Activated naive CD4-positive, alpha-beta T cell treated with anti-CD3 and anti-CD28 coated beads, Interleukin-2, amount 50 U/mL, for 24 hours (primary cell): ENCODE results near the gene ZNF236.
"Not testable (repeated sequence)": the region's sequence is repeated elsewhere in the genome, so short reads cannot be mapped to it uniquely, and the experiment has no call there.

ENCODE experiments used
- H3K27ac Mint-ChIP-seq: one replicate; pipeline ENCODE4 v1.8.0; 2021; ENCODE audit warnings: mild to moderate bottlenecking, mixed read lengths
- H3K27me3 Mint-ChIP-seq: one replicate; pipeline ENCODE4 v1.8.0; 2021; ENCODE audit warnings: mixed read lengths
- H3K36me3 Mint-ChIP-seq: one replicate; pipeline ENCODE4 v1.8.0; 2021; ENCODE audit warnings: mixed read lengths
- H3K4me1 Mint-ChIP-seq: one replicate; pipeline ENCODE4 v1.8.0; 2021; ENCODE audit warnings: mixed read lengths
- H3K4me3 Mint-ChIP-seq: one replicate; pipeline ENCODE4 v1.8.0; 2021; ENCODE audit warnings: mild to moderate bottlenecking, mixed read lengths
- H3K9me3 Mint-ChIP-seq: one replicate; pipeline ENCODE4 v1.8.0; 2021; ENCODE audit warnings: mixed read lengths

Gene ZNF236

DNA sequence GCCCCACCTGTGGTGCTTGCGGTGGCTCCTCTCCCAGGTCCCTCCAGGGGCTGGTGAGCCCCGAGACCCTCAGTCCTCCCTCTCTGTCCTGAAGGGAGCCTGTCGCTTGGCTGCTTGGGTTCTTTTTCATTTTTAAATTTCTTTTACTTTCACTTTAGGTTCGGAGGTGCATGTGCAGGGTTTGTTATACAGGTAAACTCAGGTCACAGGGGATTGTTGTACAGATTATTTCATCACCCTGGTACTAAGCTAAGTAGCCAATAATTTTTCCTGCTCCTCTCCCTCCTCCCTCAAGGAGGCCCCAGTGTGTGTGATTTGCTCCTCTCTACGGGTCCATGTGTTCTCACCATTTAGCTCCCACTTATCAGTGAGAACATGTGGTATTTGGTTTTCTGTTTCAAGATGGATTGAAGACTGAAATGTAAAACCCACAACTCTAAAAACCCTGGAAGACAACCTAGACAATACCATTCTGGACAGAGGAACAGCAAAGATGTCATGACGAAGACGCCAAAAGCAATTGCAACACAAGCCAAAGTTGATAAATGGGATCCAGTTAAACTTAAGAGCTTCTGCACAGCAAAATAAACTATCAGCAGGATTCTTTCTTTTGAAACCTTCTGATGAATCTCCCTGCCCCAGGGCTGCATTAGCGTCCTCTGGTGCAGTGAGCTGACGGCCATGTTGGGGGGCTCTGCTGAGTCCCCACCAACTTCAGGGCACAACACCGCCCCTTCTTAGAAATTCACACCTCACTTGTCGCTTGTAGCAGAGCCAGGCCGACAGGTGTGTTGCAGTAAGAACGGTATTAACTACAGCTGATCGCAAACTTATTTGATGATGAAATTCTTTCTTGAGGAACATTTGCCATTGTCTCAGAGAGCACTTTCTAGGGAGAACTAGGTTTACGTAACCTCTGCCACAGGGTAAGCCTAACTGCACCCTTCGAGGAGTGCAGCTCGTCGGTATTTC lies 135.3 kb downstream of the ZNF236 start:
- Mint-ChIP-seq H3K4me3 (no peak overlapping the region), H3K4me1 (peaks cover 11% of the 10 kb centered on the region), H3K27ac (no peak overlapping the region), H3K27me3 (no peaks in the 10 kb centered on the region), H3K36me3 (peaks cover 28% of the 10 kb centered on the region), H3K9me3 (peaks cover 6% of the 10 kb centered on the region)

DNA sequence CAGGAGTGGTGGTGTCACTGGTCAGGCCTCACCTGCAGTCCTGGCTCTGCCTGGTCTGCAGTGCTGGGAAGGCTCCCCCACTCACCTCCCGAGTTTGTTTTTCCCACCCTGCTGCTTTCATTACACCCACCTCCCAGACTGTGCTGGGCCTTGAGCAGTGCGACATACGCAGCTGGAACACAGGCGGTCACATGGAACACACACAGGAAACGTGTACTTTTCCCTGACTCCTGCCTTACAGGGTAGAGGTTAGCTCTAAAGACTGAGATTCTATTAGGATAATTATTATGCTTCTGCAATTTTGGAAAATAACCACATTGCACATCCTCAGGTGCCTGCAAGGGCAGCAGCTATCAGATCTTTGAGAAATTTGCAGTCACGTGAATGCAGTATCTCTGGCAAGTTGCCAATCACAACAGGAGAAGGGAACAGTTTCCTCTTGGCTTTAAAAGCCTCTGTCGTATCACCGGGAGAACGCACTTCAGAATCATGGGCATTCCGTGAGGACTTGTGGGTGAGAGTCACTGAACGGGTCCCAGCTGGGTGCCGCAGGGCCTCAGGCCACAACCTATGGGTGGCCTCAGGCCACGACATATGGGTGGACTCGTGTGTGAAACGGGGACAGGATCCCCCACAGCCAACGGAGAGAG lies 136.5 kb downstream of the ZNF236 start:
- H3K4me1 Mint-ChIP-seq = peaks cover 23% of the 10 kb centered on the region
- H3K27me3 Mint-ChIP-seq = no peaks in the 10 kb centered on the region
- H3K9me3 Mint-ChIP-seq = peaks cover 6% of the 10 kb centered on the region
- peaks cover 28% of the 10 kb centered on the region for H3K36me3 Mint-ChIP-seq
- H3K27ac Mint-ChIP-seq = no peak overlapping the region
- no peak overlapping the region for H3K4me3 Mint-ChIP-seq

- Mint-ChIP-seq H3K9me3 (peaks cover 6% of the 10 kb centered on the region), H3K4me3 (no peak overlapping the region), H3K4me1 (peaks cover 29% of the 10 kb centered on the region), H3K36me3 (peaks cover 32% of the 10 kb centered on the region), H3K27ac (no peak overlapping the region), H3K27me3 (no peaks in the 10 kb centered on the region)
Observed at GRCh38 chr18:76959605-76960004, 137.2 kb downstream of the ZNF236 start.

- H3K4me1 Mint-ChIP-seq = peaks cover 36% of the 10 kb centered on the region
- H3K27me3 Mint-ChIP-seq = no peaks in the 10 kb centered on the region
- peaks cover 6% of the 10 kb centered on the region for H3K9me3 Mint-ChIP-seq
- no peak overlapping the region for H3K27ac Mint-ChIP-seq
- H3K36me3 Mint-ChIP-seq = peaks cover 35% of the 10 kb centered on the region
- no peak overlapping the region for H3K4me3 Mint-ChIP-seq
Observed at GRCh38 chr18:76960528-76961035, 138.2 kb downstream of the ZNF236 start.

DNA sequence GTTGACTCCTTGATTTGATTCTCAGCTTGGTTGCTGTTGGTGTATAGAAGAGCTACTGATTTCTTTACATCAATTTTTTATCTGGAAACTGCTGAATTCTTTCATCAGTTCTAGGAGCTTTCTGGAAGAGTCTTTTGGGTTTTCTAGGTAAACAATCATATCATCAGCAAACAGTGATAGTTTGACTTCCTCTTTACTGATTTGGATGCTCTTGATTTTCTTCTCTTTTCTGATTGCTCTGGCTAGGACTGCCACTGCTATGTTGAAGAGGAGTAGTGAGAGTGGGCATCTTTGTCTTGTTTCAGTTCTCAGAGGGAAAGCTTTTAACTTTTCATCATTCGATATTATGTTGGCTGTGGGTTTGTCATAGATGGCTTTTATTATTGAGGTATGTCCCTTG lies 140.5 kb downstream of the ZNF236 start:
- H3K9me3 Mint-ChIP-seq = peaks cover 6% of the 10 kb centered on the region
- no peak overlapping the region for H3K4me3 Mint-ChIP-seq
- no peak overlapping the region for H3K27ac Mint-ChIP-seq
- peaks cover 35% of the 10 kb centered on the region for H3K36me3 Mint-ChIP-seq
- peaks cover 36% of the 10 kb centered on the region for H3K4me1 Mint-ChIP-seq
- no peaks in the 10 kb centered on the region for H3K27me3 Mint-ChIP-seq

GRCh38 chr18:76963936-76964335 lies 141.6 kb downstream of the ZNF236 start:
- Mint-ChIP-seq H3K27me3 (no peaks in the 10 kb centered on the region), H3K4me1 (peaks cover 36% of the 10 kb centered on the region), H3K9me3 (peaks cover 6% of the 10 kb centered on the region), H3K4me3 (no peak overlapping the region), H3K27ac (no peak overlapping the region), H3K36me3 (peaks cover 35% of the 10 kb centered on the region)

- not testable (repeated sequence) for H3K9me3 Mint-ChIP-seq, H3K27me3 Mint-ChIP-seq, H3K27ac Mint-ChIP-seq, H3K4me3 Mint-ChIP-seq
- Mint-ChIP-seq H3K4me1 (peaks cover 36% of the 10 kb centered on the region), H3K36me3 (peaks cover 23% of the 10 kb centered on the region)
Observed at GRCh38 chr18:76965555-76966151, 143.3 kb downstream of the ZNF236 start.

DNA sequence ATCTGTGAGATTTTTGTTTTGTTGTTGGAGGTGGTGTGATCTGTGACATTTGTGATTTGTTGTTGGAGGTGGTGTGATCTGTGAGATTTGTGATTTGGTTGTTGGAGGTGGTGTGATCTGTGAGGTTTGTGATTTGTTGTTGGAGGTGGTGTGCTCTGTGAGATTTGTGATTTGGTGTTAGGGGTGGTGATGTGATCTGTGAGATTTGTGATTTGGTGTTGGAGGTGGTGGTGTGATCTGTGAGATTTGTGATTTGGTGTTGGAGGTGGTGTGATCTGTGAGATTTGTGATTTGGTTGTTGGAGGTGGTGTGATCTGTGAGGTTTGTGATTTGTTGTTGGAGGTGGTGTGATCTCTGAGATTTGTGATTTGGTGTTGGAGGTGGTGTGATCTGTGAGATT lies 144.9 kb downstream of the ZNF236 start:
- Mint-ChIP-seq H3K4me1 (peaks cover 37% of the 10 kb centered on the region), H3K36me3 (peaks cover 10% of the 10 kb centered on the region)
- not testable (repeated sequence) for H3K4me3 Mint-ChIP-seq, H3K27me3 Mint-ChIP-seq, H3K9me3 Mint-ChIP-seq, H3K27ac Mint-ChIP-seq

DNA sequence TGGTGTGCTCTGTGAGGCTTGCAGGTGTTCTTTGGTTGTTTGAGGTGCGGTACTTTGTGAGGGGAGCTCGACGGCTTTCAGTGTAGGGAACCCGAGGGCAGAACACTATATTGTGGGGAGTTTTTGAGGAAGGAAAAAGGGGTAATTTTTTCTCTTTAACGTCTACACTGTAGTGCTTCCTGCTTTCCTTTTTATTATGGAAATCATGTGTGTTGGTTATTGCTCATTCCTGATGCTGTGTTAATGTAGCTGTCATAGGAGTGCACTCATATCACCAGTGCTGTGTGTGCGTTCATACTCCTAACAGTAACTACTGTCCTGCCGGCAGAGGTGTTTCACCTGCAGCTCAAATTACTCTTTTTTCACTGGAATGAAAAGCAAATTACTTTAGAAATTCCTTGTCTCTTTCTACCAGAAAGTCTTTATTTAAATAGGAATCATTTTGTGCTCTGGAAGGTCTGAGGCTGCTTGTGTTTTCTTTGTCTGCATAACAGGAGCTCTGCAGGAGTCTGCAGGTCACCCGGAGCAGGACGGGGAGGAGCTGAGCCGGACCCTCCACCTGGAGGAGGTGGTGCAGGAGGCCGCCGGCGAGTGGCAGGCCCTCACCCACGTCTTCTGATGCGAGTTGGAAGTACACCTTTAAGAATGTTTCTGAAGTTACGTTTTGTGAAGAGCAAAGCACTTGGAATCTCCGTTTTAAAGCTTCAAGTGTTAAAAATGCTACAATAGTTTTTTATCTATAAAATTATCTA lies 145.5 kb downstream of the ZNF236 start:
- H3K9me3 Mint-ChIP-seq = no peaks in the 10 kb centered on the region
- peaks cover 31% of the 10 kb centered on the region for H3K4me1 Mint-ChIP-seq
- no peak overlapping the region for H3K27ac Mint-ChIP-seq

DNA sequence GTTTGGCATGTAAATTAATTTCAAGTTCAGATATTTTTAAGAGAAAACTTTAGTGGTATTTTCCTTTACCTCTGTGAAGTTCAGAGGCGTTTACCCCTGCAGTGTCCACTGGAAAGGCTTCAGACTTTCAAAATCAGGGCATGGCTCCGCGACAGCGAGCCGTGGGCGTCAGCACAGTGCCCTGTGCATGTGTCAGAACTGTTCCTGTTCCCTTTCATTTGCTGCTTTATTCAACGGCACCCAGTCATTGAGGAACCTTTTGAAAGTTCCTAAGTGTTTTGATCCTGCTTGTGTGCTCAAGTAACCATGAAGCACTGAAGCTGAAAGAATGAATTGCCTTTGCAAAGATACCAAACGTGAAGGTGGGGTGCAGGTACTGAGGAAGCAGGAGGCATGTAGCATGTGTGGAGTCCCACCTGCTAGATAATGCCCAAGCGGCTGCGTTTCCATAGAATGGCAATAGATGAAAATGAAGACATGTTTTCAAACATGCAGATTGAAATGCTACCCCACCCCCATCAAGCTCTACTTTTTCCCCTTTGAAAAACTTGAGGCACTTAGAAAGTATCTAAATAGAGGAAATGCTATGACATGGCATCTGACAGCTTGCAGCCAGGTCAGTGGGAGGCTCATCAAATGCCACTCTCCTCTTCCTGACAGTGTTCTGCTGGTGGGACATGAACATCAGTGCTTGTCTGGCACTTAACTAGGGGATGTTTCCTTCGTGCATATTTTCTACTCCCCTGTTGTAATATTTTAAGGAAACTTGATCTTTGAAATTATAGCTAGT lies 148.6 kb downstream of the ZNF236 start:
- Mint-ChIP-seq H3K27ac (no peak overlapping the region), H3K4me3 (no peak overlapping the region)

More for the DNA sequence above, 145.5 kb downstream of the ZNF236 start:
- H3K4me3 Mint-ChIP-seq = no peak overlapping the region
- no peaks in the 10 kb centered on the region for H3K27me3 Mint-ChIP-seq
- peaks cover 7% of the 10 kb centered on the region for H3K36me3 Mint-ChIP-seq

DNA sequence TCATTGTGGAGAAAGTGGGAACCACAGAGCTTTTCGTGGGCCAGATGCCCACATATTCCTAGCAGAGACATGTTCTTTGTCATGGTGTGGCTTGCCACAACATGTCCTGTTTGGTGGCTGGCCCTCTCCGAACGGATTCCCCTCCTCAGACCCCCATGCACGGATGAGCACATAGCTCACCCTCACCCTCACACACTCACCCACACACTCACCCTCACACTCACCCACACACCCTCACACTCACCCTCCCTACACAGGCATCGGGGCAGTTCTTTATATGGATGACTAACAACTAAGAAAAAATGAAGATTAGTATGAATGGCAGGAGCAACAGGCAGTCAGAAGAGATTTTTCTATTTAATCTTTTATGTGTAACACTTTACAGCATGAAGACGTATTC lies 149.9 kb downstream of the ZNF236 start:
- Mint-ChIP-seq H3K27ac (peak overlapping the region; percentile 32), H3K9me3 (no peaks in the 10 kb centered on the region), H3K4me1 (peaks cover 9% of the 10 kb centered on the region), H3K36me3 (peaks cover 1% of the 10 kb centered on the region), H3K27me3 (no peaks in the 10 kb centered on the region), H3K4me3 (no peak overlapping the region)

More for the DNA sequence above, 148.6 kb downstream of the ZNF236 start:
- Mint-ChIP-seq H3K27me3 (no peaks in the 10 kb centered on the region), H3K4me1 (peaks cover 9% of the 10 kb centered on the region), H3K9me3 (no peaks in the 10 kb centered on the region), H3K36me3 (peaks cover 1% of the 10 kb centered on the region)

DNA sequence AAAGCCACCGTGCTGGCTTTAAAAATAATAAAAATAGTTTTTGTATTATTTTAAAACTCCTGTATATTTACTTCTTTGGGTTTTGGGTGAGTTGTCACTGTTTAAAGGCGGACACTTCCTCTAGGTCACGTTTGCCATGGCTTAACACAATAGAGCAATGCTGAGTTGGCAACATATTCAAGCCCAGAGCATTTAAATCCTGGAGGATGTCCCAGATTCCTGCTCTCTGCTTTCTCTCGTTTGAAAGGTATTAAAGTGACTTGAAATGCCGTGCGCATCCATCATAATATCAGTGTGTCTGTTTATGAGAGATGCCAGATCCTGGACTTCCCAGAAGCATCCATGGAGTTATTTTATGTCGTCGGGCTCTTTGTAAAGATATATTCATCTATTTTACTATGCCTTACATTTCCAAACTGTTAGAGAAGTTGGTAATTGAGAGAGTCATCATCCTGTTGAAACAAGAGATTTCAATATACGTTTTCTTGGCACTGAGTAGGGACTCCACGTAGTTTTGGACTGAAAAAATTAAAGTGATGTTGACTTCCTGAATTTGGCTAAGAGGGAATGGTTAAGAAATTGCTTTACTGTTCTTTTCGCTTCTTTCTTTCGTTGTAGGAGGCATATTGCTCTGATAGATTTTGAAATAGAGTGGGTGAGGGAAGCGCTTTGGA lies 150.6 kb downstream of the ZNF236 start:
- H3K27me3 Mint-ChIP-seq = no peaks in the 10 kb centered on the region
- H3K36me3 Mint-ChIP-seq = peaks cover 1% of the 10 kb centered on the region
- no peak overlapping the region for H3K27ac Mint-ChIP-seq
- no peak overlapping the region for H3K4me3 Mint-ChIP-seq
- no peaks in the 10 kb centered on the region for H3K9me3 Mint-ChIP-seq
- H3K4me1 Mint-ChIP-seq = peaks cover 9% of the 10 kb centered on the region

DNA sequence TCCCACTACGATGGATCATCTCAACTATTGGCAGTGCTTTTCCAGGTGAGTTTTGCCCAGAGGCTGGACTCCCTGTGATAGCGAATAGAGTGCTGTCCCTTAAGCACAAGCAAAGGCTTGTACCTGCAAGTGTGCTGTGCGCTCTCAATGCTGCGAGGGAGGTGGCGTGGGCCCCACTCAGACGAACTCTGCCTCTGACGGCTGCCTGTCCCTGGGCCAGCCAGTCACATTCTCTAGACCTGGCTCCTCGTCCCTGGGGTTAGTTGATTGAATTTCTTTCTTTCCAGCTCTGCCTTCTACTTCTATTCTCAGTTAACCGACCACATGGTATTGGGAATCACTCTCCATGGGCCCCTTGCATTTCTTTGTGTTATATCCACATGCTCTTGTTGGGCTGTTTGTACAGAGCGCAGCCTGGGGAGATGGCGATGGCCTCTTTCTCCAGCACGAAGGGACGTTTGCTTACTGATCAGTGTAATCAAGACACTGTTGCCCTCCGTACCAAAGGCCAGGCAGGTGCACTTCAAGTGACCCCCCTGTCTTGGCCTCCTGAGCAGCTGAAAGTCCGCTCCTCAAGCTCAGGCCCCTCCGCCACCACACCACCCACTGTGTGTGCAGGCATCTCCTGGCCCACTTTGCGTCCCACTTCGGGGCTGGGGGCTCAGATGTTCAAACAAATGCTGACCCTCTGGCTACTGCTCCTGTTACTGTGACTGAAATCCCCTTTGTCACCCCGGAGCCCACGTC lies 151.3 kb downstream of the ZNF236 start:
- H3K9me3 Mint-ChIP-seq = no peaks in the 10 kb centered on the region

More for the DNA sequence above, 151.3 kb downstream of the ZNF236 start:
- Mint-ChIP-seq H3K27ac (no peak overlapping the region), H3K36me3 (peaks cover 1% of the 10 kb centered on the region), H3K4me3 (no peak overlapping the region), H3K27me3 (no peaks in the 10 kb centered on the region), H3K4me1 (peaks cover 9% of the 10 kb centered on the region)
